Endodermal cell (in vitro differentiated cells): ENCODE data around the gene PRDM12. TPM values are rescaled to one million over a fixed set of nuclear protein-coding genes. Genes with fewer than 3 reads are reported as not detected.

Experiments
- DNase-seq: peaks from one replicate; pipeline ENCODE4 v3.0.0-alpha.2; 2017
- H3K27ac ChIP-seq: 2 replicates; pipeline ENCODE4 v1.5.1; 2013; ENCODE audit warnings: mild to moderate bottlenecking, low read depth, low read length, moderate library complexity
- H3K27me3 ChIP-seq: 2 replicates; pipeline ENCODE4 v1.6.1; 2013; ENCODE audit warnings: mild to moderate bottlenecking, low read length, moderate library complexity; ENCODE audit not compliant: insufficient read depth, control insufficient read depth, poor library complexity, severe bottlenecking
- H3K36me3 ChIP-seq: 2 replicates; pipeline ENCODE4 v1.7.0; 2013; ENCODE audit warnings: mild to moderate bottlenecking, low read length, moderate library complexity; ENCODE audit not compliant: control insufficient read depth, insufficient read depth
- H3K4me1 ChIP-seq: one replicate; pipeline ENCODE4 v1.7.0; 2013; ENCODE audit warnings: low read length; ENCODE audit not compliant: control insufficient read depth, insufficient read depth
- H3K4me3 ChIP-seq: 2 replicates; pipeline ENCODE4 v1.5.1; 2013; ENCODE audit warnings: mild to moderate bottlenecking, low read length, moderate library complexity
- H3K9ac ChIP-seq: 2 replicates; pipeline ENCODE4 v1.6.1; 2013; ENCODE audit warnings: mild to moderate bottlenecking, low read length, moderate library complexity; ENCODE audit not compliant: poor library complexity, severe bottlenecking; ENCODE audit errors: extremely low read depth
- H3K9me3 ChIP-seq: 2 replicates; pipeline ENCODE4 v1.6.1; 2013; ENCODE audit warnings: mild to moderate bottlenecking, low read length, moderate library complexity; ENCODE audit not compliant: control insufficient read depth
- H3K27ac Mint-ChIP-seq: 2 replicates; pipeline ENCODE4 v1.8.0; 2020; ENCODE audit warnings: mixed read lengths
- H3K27me3 Mint-ChIP-seq: 2 replicates; pipeline ENCODE4 v1.8.0; 2021; ENCODE audit warnings: mild to moderate bottlenecking, mixed read lengths; ENCODE audit not compliant: insufficient read depth
- H3K36me3 Mint-ChIP-seq: 2 replicates; pipeline ENCODE4 v1.8.0; 2020; ENCODE audit warnings: low read depth, mixed read lengths
- H3K4me1 Mint-ChIP-seq: 2 replicates; pipeline ENCODE4 v1.8.0; 2020; ENCODE audit warnings: mixed read lengths
- H3K4me3 Mint-ChIP-seq: 2 replicates; pipeline ENCODE4 v1.8.0; 2020; ENCODE audit warnings: mild to moderate bottlenecking, moderate library complexity, mixed read lengths
- H3K9me3 Mint-ChIP-seq: 2 replicates; pipeline ENCODE4 v1.8.0; 2020; ENCODE audit warnings: mild to moderate bottlenecking, mixed read lengths
- WGBS, 2 experiments: methylation state at CpG; one replicate each; pipeline versions ENCODE4 v1.1.5 to v1.1.7; 2013; ENCODE audit warnings: missing lambda C conversion rate in 2 of 2, mixed read lengths in 1 of 2; ENCODE audit not compliant: insufficient coverage in 1 of 2, insufficient read length in 1 of 2; 5-methylcytosine and 5-hydroxymethylcytosine counted together
- total RNA-seq, 2 donors: library from RNA; stranded (reverse); fragmentation: NEBNext Ultra II Directional in 1 of 2; extraction: Animal tissue kit (Norgen Biotek cat#: 25700) in 1 of 2; gene quantifications; 2 replicates in 1 of 2; 3 replicates in 1 of 2; pipeline ENCODE4 v1.2.1, GENCODE V29; 2021
- TF ChIP-seq, protein P1 (sequence below): fragments of 200-600 bp; sonication (generic); conservative IDR thresholded peaks from 2 replicates; pipeline ENCODE4 v1.5.0; 2021; ENCODE audit warnings: antibody characterized with exemption, mild to moderate bottlenecking

Gene PRDM12
- total RNA-seq, 2 donors from 2014 or later = not detected

DNA sequence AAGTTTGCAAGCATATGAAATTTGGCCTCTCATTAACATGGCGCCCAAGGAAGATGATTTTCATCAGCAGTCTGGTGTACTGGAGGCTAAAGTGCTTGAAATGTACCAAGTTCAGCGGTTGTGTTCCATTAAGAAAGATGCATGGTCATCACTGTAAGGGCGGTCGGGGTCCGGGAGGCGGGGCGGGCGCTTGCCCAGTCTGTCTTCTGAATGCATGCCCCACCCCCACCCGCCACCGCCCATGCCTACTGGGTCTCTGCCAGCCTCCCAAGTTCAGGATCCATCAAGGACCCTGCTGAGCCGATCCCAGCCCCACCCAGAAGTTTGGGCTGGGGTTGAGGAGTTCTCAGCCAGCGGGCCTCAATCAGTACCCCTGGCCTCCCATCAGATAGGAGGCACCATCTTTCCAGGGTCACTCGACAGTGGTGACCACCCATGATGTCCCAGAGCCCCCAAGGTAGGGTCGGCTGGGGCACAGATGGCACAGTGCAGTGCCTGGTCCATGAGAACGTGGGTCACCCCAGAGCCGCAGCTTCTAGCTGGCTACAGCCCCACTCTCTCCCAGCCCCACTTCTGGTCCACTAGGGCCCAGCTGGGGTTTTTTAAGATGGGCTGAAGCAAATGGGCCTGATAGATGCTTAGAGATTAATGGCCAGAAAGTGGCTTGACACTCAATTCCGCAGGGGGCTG is 24.4 kb upstream of the PRDM12 start:
- H3K9me3 ChIP-seq = no peaks in the 10 kb centered on the region
- 94 to 95% methylated on average over 10 to 17 of the region's 17 CpGs for WGBS, 2 experiments

DNA sequence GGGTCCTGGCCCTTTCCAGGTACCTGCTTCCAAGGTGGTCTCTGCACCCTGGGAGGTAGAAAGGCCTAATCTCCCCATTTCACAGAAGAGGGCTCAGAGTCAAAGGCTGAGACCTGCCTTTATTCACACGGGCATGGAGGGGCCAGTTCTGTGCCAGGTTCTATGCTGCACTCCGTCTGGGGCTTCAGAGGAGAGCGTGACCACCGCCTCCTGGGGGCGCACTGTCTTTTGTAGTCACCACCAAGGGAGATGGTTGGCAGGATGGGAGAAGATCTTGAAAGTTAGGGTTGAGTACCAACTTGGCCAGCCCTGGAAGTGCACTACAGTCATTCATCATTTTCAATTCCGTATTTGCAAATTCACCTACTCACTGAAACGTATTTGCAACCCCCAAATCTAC is 23.7 kb upstream of the PRDM12 start:
- H3K4me3 Mint-ChIP-seq = no peak overlapping the region
- no peaks in the 10 kb centered on the region for H3K9me3 Mint-ChIP-seq
- TF ChIP-seq, protein P1, sequence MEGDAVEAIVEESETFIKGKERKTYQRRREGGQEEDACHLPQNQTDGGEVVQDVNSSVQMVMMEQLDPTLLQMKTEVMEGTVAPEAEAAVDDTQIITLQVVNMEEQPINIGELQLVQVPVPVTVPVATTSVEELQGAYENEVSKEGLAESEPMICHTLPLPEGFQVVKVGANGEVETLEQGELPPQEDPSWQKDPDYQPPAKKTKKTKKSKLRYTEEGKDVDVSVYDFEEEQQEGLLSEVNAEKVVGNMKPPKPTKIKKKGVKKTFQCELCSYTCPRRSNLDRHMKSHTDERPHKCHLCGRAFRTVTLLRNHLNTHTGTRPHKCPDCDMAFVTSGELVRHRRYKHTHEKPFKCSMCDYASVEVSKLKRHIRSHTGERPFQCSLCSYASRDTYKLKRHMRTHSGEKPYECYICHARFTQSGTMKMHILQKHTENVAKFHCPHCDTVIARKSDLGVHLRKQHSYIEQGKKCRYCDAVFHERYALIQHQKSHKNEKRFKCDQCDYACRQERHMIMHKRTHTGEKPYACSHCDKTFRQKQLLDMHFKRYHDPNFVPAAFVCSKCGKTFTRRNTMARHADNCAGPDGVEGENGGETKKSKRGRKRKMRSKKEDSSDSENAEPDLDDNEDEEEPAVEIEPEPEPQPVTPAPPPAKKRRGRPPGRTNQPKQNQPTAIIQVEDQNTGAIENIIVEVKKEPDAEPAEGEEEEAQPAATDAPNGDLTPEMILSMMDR = peak; percentile 69
- no peaks in the 10 kb centered on the region for H3K27me3 Mint-ChIP-seq
- Histone ChIP-seq H3K4me3 (no peak overlapping the region), H3K27ac (no peak overlapping the region), H3K9me3 (no peaks in the 10 kb centered on the region), H3K27me3 (no peaks in the 10 kb centered on the region), H3K9ac (no peak overlapping the region), H3K36me3 (peaks cover 21% of the 10 kb centered on the region), H3K4me1 (no peaks in the 10 kb centered on the region)
- no peaks in the 10 kb centered on the region for H3K4me1 Mint-ChIP-seq
- H3K36me3 Mint-ChIP-seq = peaks cover 10% of the 10 kb centered on the region
- no peak overlapping the region for H3K27ac Mint-ChIP-seq
- peak; percentile 76 for DNase-seq
- WGBS, 2 experiments = 80 to 89% methylated on average over 7 of the region's 7 CpGs

More for the DNA sequence above, 24.4 kb upstream of the PRDM12 start:
- peaks cover 25% of the 10 kb centered on the region for H3K36me3 ChIP-seq
- Mint-ChIP-seq H3K36me3 (peaks cover 14% of the 10 kb centered on the region), H3K9me3 (no peaks in the 10 kb centered on the region), H3K4me3 (no peak overlapping the region), H3K27ac (no peak overlapping the region), H3K27me3 (no peaks in the 10 kb centered on the region), H3K4me1 (no peaks in the 10 kb centered on the region)
- DNase-seq = no peak
- TF ChIP-seq, protein P1 = no peak
- H3K9ac ChIP-seq = no peak overlapping the region
- H3K4me3 ChIP-seq = no peak overlapping the region
- no peaks in the 10 kb centered on the region for H3K4me1 ChIP-seq
- H3K27ac ChIP-seq = no peak overlapping the region
- no peaks in the 10 kb centered on the region for H3K27me3 ChIP-seq

DNA sequence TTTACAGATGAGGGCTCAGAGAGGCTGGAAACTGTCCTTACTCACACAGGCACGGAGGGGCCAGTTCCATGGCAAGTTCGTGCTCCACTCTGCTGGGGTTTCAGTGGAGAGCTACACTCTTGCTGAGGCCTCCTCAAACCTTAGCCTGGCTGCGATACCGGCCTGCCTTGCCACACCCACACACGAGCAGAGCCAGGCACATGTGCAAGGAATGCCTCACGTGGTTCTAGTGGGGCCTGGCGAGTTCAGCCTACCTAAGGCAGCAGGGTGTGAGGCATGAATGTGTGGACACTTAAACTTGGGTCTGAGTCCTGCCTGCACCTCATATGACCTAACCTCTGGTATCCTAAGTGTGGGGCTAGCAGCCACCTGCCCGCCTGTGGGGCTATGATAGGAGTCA is 21.5 kb upstream of the PRDM12 start:
- H3K4me3 Mint-ChIP-seq = no peak overlapping the region
- no peak for DNase-seq

More for the DNA sequence above, 21.5 kb upstream of the PRDM12 start:
- WGBS, 2 experiments = 90 to 96% methylated on average over 6 to 8 of the region's 8 CpGs
- no peak overlapping the region for H3K27ac Mint-ChIP-seq
- Histone ChIP-seq H3K4me1 (no peaks in the 10 kb centered on the region), H3K36me3 (peaks cover 4% of the 10 kb centered on the region), H3K4me3 (no peak overlapping the region), H3K27me3 (no peaks in the 10 kb centered on the region), H3K9me3 (no peaks in the 10 kb centered on the region), H3K27ac (no peak overlapping the region), H3K9ac (no peak overlapping the region)
- TF ChIP-seq, protein P1 = no peak
- peaks cover 5% of the 10 kb centered on the region for H3K9me3 Mint-ChIP-seq
- H3K4me1 Mint-ChIP-seq = no peaks in the 10 kb centered on the region
- H3K27me3 Mint-ChIP-seq = peaks cover 5% of the 10 kb centered on the region
- H3K36me3 Mint-ChIP-seq = peaks cover 4% of the 10 kb centered on the region
